Stimulated activated CD4-positive, alpha-beta T cell treated with anti-CD3 and anti-CD28 coated beads, Interleukin-1b, Interleukin-23, amount 100 ng/mL, for 24 hours (primary cell): ENCODE data around the gene DNAJC16.
"Not testable (repeated sequence)": the region's sequence is repeated elsewhere in the genome, so short reads cannot be mapped to it uniquely, and the experiment has no call there.

Experiments used
- DNase-seq, 4 experiments: peaks; one replicate each; pipeline ENCODE4 v3.0.0-alpha.2; 2020; ENCODE audit warnings: low read depth in 4 of 4, low spot score in 1 of 4

Gene DNAJC16

DNA sequence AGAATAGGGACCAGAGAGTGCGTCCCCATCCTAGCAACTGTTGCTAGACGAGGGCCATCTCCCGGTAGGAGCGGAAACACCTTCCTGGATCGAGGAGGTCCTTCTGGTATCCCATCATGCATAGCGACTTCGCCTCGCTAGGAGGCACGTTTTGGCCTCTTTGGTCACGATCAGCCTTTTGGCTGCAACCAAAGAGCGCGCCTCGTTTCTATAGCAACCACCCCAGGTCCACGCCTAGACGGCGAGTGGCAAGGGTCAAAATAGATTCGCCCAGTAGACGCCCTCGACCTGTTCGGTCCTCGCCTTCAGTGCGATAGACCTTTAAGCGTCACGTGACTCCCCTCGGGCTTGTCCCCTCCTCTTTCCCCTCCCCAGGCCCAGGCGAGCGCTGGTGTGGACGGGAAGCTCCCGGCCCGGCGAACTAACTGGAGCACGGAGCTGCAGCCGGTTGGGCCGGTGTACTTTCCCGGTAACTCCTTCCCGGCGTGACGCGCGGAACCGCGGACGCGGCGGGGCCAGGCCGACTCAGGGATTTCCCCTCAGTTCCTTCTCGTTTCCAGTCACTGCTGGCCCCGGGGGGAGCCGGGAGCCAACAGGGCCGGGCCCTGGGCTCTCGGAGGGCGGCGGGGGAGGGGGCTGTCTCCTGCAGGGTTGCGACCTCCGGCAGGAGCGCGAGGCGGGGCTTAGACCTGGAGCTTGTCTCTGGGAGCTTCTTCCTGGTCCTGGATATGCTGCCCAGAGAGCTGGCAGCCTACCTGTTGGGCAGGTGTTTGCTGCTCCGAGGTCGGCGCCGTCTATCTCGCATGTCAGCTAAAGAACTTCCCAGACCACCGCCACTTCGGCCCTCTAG, at the start of gene DNAJC16:
Gene DNAJC16, plus strand, starts transcription at position 359 of the 850 bp plus-strand sequence. CDS start 2,258 bp downstream, outside the sequence.
- DNase-seq: peak; percentile 82 to 94 (median 90)

DNA sequence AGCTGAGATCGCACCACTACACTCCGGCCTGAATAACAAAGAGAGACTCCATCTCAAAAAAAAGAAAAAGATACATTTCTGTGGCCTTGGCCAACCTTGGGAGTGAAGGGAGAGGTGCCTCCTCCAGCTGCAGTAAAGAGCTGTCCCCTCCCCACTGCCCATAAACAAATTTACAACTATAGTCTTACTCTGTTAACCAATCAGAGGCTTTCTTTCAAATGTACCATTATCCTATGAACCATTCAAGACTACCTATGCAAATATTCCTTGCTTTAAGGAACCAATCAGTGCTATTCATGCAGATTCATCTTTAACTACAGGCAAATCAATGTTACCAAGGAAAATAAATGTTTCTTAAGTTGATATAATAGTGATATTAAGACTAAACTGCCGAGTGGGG, 49.7 kb upstream of the DNAJC16 start:
- DNase-seq: no peak

DNA sequence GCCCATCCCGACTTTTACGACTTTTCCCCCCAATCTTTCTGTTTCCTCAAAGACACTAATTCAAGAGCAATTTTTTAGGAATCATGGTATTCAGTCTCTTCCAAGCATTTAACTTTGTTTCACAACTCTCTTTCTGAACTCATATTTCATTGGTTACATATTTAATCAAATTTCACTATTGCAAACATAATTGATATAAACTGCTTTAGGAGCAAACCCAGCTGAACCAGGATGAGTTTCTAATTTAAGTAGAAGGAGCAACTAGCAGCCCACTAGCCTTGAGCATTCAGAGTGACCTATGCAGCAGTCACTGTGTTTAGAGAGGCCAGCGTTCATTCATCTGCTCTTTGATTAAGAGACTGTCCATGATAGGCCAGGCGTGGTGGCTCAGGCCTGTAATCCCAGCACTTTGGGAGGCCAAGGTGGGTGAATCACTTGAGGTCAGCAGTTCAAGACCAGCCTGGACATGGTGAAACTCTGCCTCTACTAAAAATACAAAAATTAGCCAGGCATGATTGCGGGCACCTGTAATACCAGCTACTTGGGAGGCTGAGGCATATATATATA, 48.9 kb upstream of the DNAJC16 start:
- no peak for DNase-seq

DNA sequence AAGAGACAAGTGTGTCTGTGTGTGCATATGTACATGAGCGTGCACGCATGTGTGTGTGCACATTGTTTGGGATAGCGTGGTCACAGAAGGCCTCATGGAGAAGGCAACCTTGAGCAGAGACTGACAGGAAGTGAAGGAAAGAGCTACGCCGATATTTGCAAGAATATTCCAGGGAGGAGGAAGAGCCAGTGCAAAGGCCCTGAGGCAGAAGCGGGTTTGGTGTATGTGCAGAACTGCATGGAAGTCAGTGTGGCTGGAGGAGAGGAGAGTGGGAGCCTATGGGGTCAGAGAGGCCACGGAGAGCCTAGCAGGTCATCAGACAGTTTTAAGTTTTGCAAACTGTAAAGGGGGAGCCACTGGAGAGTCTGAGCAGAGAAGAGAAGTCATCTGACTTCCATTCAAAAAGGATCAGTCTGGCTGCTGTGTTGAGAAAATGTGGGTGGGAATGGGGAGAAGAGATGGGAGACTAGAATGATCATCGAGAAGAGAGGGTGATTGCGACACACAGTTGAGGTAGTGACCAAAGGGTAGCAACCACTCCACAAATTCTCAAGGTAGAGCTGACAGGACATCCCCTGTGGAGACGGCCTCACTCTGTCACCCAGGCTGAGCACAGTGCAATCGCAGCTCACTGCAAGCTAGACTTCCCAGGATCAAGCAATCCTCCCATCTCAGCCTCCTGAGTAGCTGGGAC, 46.8 kb upstream of the DNAJC16 start:
- DNase-seq: no peak

DNA sequence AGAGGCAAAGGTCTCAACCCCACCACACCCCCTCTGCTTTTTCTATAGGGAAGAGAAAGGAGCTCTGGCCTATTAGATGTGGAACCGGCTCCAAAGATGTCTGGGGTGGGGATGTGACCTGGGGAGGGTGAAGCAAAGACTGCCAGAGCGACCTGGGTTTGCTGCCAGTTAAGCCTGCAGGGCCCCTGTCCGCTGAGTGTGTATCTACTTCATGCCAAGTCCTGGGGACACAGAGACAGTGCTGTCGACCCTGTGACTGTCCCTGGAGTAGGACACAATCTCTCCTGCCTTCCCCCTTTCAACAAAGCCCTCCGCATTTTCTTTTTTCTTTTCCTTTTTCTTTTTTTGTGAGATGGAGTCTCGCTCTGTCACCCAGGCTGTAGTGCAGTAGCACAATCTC, 44.2 kb upstream of the DNAJC16 start:
- DNase-seq: not testable (repeated sequence)

DNA sequence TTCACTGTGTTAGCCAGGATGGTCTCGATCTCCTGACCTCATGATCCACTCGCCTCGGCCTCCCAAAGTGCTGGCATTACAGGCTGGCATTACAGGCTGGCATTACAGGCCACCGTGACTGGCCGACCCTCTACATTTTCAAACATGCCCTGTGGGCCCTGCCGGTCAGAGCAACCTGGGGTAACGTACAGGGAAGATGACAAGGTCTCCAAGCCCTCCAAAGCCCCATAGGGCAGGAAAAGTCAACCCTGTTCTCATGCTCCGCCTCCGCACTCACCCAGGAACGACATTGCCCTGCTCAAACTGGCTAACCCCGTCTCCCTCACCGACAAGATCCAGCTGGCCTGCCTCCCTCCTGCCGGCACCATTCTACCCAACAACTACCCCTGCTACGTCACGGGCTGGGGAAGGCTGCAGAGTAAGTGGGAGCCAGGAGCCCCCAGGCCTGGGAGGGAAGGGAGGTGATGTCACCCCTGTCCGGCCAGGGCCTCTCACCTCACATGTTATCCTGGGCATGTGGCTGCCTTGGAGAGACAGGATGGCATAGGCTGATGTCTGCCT, 43.6 kb upstream of the DNAJC16 start:
- DNase-seq: not testable (repeated sequence)

DNA sequence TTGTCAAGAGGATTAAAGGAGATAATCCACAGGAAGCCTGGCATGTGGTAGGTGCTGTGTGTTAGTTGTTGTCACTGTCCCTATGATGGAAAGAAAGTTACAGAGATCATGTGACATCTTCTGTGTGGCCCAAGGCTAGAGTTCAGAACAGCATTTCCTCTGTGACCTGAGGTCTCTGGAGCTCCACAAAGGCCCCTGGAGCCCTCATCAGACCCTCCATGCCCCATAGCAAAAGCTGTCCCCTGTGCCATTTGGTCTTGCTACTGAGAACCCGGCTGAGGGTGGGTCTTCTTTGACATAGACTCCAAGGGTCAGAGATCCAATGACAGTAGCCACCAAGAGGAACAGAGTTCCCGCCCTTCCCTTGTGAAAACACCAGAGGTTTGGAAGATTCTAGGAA, 42.7 kb upstream of the DNAJC16 start:
- no peak for DNase-seq

DNA sequence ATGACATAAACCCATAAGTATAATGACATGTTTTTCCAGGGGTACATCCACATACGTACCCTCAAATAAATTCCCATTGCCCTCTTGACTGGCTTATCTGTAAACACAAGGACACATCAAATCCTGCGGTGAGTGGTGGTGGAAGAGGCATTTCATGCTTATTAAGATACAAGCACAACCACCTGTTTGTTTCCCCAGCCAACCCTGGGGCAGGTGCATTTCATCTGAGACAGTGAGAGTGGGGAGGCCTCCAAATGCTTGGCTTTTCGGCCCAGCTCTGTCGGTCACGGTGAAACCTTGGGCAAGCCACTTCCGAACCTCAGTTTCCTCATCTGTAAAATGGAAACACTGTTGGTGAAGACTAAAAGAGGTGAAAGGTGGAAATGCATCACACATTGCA, 42.2 kb upstream of the DNAJC16 start:
- DNase-seq: not testable (repeated sequence)

DNA sequence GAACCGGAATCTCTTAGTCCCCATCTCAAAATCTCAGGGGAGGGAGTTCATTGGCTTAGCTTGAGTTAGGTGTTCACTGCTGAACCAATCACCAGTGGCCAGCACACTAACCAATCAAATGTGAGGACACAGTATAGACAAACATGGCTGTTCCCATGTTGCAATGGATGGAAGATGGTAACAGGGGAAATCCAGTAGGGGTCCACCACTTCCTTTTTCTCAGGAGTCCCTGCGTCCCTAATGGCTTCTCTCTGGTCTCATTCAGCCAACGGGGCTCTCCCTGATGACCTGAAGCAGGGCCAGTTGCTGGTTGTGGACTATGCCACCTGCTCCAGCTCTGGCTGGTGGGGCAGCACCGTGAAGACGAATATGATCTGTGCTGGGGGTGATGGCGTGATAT, 41.0 kb upstream of the DNAJC16 start:
- no peak for DNase-seq

DNA sequence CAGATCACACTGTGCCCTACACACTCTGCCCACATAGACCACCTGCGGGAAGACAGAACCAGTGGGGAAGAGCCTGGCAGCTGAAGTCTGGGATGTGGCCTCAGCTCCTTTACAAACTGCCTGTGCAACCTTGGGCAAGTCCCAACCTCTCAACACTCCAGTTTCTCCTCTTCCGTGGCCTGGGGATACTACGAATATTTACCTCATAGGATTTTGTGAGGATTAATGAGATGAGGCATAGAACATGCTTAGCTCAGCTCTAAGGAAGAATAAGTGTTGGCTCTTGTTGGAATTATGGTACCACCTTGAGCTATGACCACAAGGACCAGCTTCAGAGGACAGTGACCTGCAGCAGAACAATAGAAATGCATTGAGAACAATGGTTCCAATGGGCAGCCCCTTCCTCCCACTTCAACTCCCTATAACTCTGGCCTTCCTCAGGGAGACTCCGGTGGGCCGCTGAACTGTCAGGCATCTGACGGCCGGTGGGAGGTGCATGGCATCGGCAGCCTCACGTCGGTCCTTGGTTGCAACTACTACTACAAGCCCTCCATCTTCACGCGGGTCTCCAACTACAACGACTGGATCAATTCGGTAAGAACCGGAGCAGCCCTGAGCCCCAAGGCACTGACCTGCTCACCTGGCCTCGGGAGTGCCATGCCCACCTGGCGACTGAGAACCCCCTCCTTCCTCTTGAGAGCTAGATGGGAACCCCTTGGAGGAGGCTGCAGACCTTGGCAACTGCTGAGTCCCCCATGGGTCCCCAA, 39.6 kb upstream of the DNAJC16 start:
- not testable (repeated sequence) for DNase-seq

DNA sequence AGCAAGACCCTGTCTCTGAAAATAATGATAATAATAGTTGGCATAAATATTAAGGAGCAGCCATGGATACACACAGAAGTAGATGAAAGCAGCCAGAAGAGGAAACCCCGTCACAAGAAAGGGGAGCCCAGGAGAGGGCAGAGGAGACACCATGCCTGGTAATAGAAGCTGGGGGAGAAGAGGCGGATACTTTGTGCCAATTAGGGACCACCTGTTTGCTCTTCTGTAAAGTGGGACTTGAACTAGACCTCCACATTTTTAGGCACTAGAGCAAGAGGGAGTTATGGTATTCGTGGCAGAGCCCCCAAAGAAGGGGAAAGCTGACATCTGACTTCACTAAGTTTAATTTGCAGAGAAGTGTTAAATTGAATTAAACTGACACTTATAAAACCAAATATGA, 38.3 kb upstream of the DNAJC16 start:
- no peak for DNase-seq

DNA sequence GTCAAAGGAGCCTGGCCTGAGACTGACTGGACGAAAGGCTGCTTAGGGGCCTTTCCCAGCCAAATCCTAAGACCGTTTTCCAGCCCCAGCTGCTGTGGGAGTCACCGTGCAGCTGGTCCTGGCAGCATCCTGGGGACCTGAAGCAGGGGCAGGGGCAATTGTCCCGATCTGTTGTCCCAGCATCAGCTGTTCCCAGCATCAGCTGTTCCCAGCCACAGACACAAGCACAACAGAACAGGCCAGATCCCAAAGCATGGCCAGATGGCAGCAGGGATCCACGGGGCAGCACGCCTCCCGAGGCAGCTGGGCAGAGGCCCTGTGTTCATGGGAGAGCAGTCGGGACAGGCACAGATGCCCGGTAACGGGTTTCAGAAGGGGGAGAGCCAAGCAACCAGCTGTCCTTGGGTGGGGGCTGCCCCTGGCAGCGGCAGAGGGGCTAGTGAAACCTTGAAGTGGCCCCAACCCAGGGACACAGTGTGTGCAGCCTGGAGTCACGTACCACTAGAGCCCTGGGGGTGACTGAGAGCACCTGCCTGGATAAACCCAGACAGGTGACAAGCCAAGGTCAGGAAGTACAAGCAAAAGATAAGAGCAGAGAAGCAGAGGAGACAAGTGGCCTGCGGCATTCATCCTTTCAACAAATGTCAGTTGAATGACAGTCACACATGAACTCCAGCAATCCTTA, 37.5 kb upstream of the DNAJC16 start:
- DNase-seq: no peak

DNA sequence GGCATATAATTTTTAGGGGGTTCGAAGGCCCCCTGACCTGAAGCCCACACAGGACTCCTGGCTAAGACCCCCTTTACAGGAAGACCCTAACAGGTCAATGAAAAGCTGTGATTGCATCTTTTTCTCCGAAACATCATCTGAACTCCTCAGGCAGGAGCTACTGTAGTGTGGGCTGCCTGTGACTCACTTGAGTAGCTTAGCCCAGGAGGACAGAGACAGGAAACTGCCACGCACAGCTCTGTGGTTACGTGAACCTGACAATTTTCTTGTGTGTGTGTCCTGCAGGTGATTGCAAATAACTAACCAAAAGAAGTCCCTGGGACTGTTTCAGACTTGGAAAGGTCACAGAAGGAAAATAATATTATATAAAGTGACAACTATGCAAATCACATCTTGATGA, 35.6 kb upstream of the DNAJC16 start:
- not testable (repeated sequence) for DNase-seq

DNA sequence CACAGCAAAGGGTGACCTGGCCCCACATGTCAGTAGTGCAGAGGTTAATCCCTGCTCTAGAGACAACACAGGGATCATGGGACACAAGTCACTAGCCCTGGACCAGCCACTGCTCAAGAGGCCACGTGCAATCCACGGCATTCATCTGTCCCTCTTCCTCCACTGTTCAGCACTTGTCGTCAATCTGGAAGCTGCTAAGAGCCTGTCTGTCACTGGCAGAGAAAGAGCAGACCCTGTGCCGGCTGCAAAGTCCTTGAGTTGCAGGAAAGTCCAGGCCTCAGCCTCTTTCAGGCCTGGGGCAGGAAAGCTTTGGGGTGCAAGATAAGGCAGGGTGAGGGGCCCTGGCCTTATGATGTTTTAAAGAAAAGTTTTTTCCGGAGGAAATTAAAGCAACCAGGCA, 34.1 kb upstream of the DNAJC16 start:
- DNase-seq: no peak

DNA sequence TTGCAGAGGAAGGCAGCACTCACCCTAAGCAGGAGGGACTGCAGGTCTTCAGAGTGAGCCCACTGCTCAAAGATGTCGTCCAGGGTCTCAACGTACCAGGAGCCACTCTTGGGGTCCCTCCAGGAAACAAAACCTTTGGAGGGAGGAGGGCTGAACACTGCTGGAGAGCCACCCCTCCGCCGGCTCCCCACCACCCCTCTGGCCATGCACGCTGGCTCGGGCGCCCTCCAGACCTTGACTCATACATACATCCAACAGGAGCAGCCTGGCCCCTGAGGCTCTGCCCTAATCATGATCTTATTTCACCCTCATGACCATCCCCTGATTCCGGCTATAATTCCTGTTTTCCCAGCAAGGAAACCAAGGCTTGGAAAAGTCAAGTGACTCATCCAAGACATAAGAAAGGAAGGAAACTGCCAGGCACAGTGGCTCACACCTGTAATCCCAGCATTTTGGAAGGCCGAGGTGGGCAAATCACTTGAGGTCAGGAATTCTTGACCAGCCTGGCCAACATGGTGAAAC, 32.7 kb upstream of the DNAJC16 start:
- DNase-seq: no peak

DNA sequence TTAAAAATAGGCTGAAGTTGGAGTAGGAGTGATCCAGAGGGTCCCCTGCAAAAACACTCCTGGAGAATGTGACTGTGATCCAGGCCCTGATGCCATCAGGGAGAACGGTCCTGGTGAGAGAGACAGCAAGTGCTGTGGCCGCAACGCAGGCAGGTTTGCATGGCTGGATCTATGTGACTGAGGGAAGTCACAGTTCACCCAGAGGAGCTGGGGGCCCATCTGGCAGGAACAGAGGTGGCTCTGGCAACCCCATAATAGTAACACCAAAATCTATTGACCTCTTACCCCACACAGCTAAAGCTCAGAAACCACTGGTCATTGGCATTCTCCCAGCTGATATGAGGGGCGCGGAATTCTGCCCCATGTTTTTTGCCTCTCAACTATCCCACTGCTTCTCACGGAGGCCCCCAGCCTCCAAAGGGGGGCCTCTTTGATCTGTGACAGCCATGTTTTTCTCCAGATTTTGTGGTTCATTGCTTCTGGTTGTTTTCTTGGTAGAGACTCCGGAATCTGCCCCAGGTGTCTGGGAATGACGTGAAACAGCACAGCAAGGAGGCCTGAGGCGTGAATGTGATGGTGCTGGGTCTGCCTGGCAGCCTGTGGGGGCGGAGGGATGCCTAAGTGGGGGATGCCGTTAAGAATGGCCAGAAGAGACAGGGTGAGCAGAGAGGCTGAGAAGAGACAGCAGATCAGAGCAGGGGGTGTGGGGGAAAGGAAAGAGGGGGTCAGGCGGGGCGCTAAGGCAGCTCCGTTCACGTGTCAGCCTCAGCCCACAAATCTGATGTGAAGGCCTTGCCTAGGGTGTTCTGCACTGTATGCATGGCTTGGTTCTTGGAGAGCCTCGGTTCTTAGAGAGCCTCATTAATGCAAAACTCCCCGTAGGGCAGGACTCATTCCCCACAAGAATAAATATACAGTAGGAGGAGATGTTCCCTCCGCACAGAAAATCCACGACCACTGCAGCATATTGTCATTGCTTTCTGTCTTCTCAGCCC, 26.2 kb upstream of the DNAJC16 start:
- DNase-seq: no peak

DNA sequence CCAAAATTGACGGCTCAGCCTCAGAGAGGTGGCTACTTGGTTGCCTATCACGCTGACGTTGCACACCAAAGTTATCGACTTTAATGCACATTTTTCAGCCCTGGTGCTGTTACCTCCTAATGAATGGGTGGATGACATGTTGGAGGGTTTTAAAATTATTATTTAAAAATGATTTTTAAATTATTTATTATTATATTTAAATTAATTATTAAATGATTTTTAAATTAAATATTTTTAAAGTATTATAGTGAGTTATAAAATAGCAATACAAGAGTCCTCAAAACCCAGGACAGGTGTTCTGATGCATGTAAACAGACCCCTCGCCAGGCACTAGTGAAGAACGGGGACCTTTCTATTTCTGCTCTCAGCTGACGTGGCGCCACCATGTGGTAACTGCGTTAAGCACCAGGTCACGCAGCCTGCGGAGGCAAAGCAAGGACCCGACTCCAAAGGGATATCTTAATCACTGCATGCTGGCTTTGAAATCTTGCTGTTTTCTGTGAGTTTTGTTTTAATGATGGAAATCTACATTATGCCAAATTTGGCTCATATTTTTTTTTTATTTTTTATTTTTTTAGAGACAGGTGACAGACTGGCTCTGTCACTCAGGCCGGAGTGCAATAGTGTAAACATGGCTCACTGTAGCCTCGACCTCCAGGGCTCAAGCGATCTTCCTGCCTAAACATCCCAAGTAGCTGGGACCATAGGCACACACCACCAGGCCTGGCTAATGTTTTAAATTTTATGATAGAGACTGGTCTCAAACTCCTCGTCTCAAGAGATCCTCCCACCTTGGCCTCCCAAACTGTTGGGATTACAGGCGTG, 25.2 kb upstream of the DNAJC16 start:
- DNase-seq: peak in 2 of 4 experiments; percentile 27 to 56

DNA sequence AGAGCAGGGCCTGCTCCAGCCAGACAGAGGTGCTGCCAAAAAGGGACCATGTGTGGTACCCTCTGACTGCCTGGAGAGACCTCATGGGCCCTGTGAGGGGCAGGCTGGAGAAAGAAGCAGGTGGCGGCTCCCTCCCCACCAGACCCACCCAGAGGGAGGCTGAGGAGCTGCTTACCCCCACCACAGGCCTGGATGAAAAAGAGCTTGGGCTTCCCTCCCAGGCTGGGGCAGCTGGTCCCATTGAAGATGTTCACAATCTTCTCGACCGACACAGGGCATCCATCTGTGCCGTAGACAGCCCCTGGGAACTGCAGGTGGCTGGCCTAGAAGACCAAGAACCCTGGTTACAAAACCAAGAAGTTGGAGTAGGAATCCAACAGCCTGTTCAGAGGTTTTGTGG, 22.2 kb upstream of the DNAJC16 start:
- DNase-seq: no peak
